ENCODE data around the gene TLE6. TPM values are rescaled to one million over a fixed set of nuclear protein-coding genes. Genes with fewer than 3 reads are reported as not detected.
A peak's percentile ranks its signal among the peaks of the same experiment; 100 is the strongest.

TLE6 gene
- total RNA-seq, 6 experiments from 2014 or later = 0.82 to 3.0 (median 1.2) TPM

GRCh38 chr19:2944775-2945574 lies 32.4 kb upstream of the TLE6 start, which contains the start of gene ZNF77:
Gene ZNF77, minus strand, starts transcription at chr19:2944971. Its CDS starts 131 bp downstream, at chr19:2944840.
- Mint-ChIP-seq H3K4me3 (peak within 1 kb of the TSS; percentile 95), H3K27me3 (ENCODE audit: insufficient read depth) (peaks cover 4% of the 10 kb centered on the region; the same call in 1 of the 2 replicates), H3K4me1 (ENCODE audit: low read depth) (peaks cover 12% of the 10 kb centered on the region), H3K9me3 (no peaks in the 10 kb centered on the region), H3K27ac (peak within 1 kb of the TSS; percentile 97), H3K36me3 (ENCODE audit: low read depth) (peaks cover 13% of the 10 kb centered on the region)
- DNase-seq = peak; percentile 98
- peak; percentile 40 for TF ChIP-seq CTCF (IDR thresholded peaks at IDR 0.05)

GRCh38 chr19:2945575-2946184 lies 31.7 kb upstream of the TLE6 start:
- Mint-ChIP-seq H3K4me3 (peak overlapping the region; percentile 95), H3K27me3 (ENCODE audit: insufficient read depth) (peaks cover 6% of the 10 kb centered on the region; the same call in 1 of the 2 replicates), H3K36me3 (ENCODE audit: low read depth) (peaks cover 18% of the 10 kb centered on the region), H3K27ac (peak overlapping the region; percentile 97), H3K4me1 (ENCODE audit: low read depth) (peaks cover 13% of the 10 kb centered on the region), H3K9me3 (no peaks in the 10 kb centered on the region)
- TF ChIP-seq CTCF (IDR thresholded peaks at IDR 0.05) = no peak
- no peak for DNase-seq

GRCh38 chr19:2949939-2950285 lies 27.5 kb upstream of the TLE6 start:
- no peak for TF ChIP-seq CTCF (IDR thresholded peaks at IDR 0.05)
- Mint-ChIP-seq H3K4me3 (peak overlapping the region; percentile 96), H3K27ac (peak overlapping the region; percentile 97), H3K36me3 (ENCODE audit: low read depth) (peaks cover 18% of the 10 kb centered on the region), H3K4me1 (ENCODE audit: low read depth) (peaks cover 23% of the 10 kb centered on the region), H3K9me3 (no peaks in the 10 kb centered on the region), H3K27me3 (ENCODE audit: insufficient read depth) (peaks cover 4% of the 10 kb centered on the region)
- DNase-seq = no peak

- peak overlapping the region; percentile 96 for H3K4me3 Mint-ChIP-seq
- DNase-seq = peak; percentile 99
- TF ChIP-seq CTCF (IDR thresholded peaks at IDR 0.05) = no peak
- peaks cover 2% of the 10 kb centered on the region for H3K27me3 Mint-ChIP-seq (ENCODE audit: insufficient read depth)
- H3K27ac Mint-ChIP-seq = peak overlapping the region; percentile 97
- H3K9me3 Mint-ChIP-seq = no peaks in the 10 kb centered on the region
- H3K36me3 Mint-ChIP-seq (ENCODE audit: low read depth) = peaks cover 18% of the 10 kb centered on the region
- H3K4me1 Mint-ChIP-seq (ENCODE audit: low read depth) = peaks cover 23% of the 10 kb centered on the region
Measured at GRCh38 chr19:2950286-2951124, 26.9 kb upstream of the TLE6 start.

- no peak overlapping the region for H3K27ac Mint-ChIP-seq
Measured at GRCh38 chr19:2952953-2953481, 24.3 kb upstream of the TLE6 start.

More at GRCh38 chr19:2952953-2953481, 24.3 kb upstream of the TLE6 start:
- H3K36me3 Mint-ChIP-seq (ENCODE audit: low read depth) = peaks cover 11% of the 10 kb centered on the region
- peak overlapping the region; percentile 73 for H3K4me3 Mint-ChIP-seq
- peaks cover 23% of the 10 kb centered on the region for H3K4me1 Mint-ChIP-seq (ENCODE audit: low read depth)
- no peak for DNase-seq
- TF ChIP-seq CTCF (IDR thresholded peaks at IDR 0.05) = peak; percentile 41
- H3K9me3 Mint-ChIP-seq = no peaks in the 10 kb centered on the region
- H3K27me3 Mint-ChIP-seq (ENCODE audit: insufficient read depth) = peaks cover 2% of the 10 kb centered on the region
